Psoas muscle (tissue), 8 donors: ENCODE data around the gene SLX9. TPM values are rescaled to one million over a fixed set of nuclear protein-coding genes. Genes with fewer than 3 reads are reported as not detected.
A peak's percentile ranks its signal among the peaks of the same experiment; 100 is the strongest.

Source experiments
- ATAC-seq, 4 donors: fragments of 200-7000 bp; cut with Tn5 transposase; one replicate each; pipeline ENCODE4 v1.9.1; 2020; ENCODE audit warnings: moderate library complexity in 3 of 4, mild to moderate bottlenecking in 2 of 4
- DNase-seq, 2 donors: peaks; one replicate each; pipeline ENCODE4 v3.0.0-alpha.2; 2020
- H3K27ac ChIP-seq: fragments of 200-600 bp; one replicate; pipeline ENCODE4 v1.8.0; 2022
- H3K27me3 ChIP-seq, 3 donors: fragments of 200-600 bp in 1 of 3; one replicate each; pipeline versions ENCODE4 v1.6.1 to v1.8.0; 2013 to 2022; ENCODE audit warnings: low read length in 2 of 3, mild to moderate bottlenecking in 2 of 3, moderate library complexity in 1 of 3; ENCODE audit not compliant: insufficient read depth in 3 of 3
- H3K36me3 ChIP-seq, 2 donors: fragments of 200-600 bp in 1 of 2; one replicate each; pipeline versions ENCODE4 v1.6.1 to v1.8.0; 2013 to 2022; ENCODE audit warnings: low read depth in 1 of 2, mild to moderate bottlenecking in 1 of 2, moderate library complexity in 1 of 2; ENCODE audit not compliant: insufficient read depth in 1 of 2
- H3K4me1 ChIP-seq: fragments of 200-600 bp; one replicate; pipeline ENCODE4 v1.8.0; 2022
- H3K4me3 ChIP-seq: fragments of 200-600 bp; one replicate; pipeline ENCODE4 v1.8.0; 2022; ENCODE audit warnings: mild to moderate bottlenecking
- H3K9me3 ChIP-seq: fragments of 200-600 bp; one replicate; pipeline ENCODE4 v1.8.0; 2022
- WGBS, 3 donors: extraction: QIAGEN DNeasy Blood & Tissue Kit; methylation state at CpG; one replicate each; pipeline versions ENCODE4 v1.1.6 to v1.1.7; 2013; 5-methylcytosine and 5-hydroxymethylcytosine counted together
- intact Hi-C, 2 donors: fragments of 100-400 bp; cut with DNase I; formaldehyde crosslinking; loops; one replicate each; pipeline versions ENCODE4 v1.11.0 to v1.14.2; 2022
- polyA plus RNA-seq, 3 donors: library from polyadenylated mRNA; stranded (reverse); fragments of 200-250 nt; gene quantifications; one replicate each; pipeline ENCODE4 v1.2.3, GENCODE V29; 2013
- total RNA-seq, 4 donors: library from RNA; stranded (reverse); fragmentation: NEBNext Ultra II Directional in 2 of 4; extraction: Animal tissue kit (Norgen Biotek cat#: 25700) in 2 of 4; gene quantifications; one replicate each; pipeline versions ENCODE4 v1.2.1 to v1.2.4, GENCODE V29; 2021 to 2023
- TF ChIP-seq, protein P1 (sequence below): fragments of 200-600 bp; IDR thresholded peaks from one replicate; pipeline ENCODE4 v1.8.0; 2022; ENCODE audit warnings: antibody characterized with exemption
- donor health status: healthy with polysubstance abuse.
- donor health status: DM: no; HTN: no; CAD: no; lungs with moderate emphysema.
- donor health status: Bipolar disorder and iron deficiency.
- donor health status: healthy.
- donor health status: DM: yes; HTN: yes; CAD: no.
- donor health status: DM: no; HTN: no; CAD: no.
- donor health status: DM: no; HTN: no; CAD: no.
- donor health status: DM: yes; HTN: yes; CAD: no.

The SLX9 gene
- total and polyA plus RNA-seq, 7 donors, result 20.2 to 69.2 (median 30.1) TPM

DNA sequence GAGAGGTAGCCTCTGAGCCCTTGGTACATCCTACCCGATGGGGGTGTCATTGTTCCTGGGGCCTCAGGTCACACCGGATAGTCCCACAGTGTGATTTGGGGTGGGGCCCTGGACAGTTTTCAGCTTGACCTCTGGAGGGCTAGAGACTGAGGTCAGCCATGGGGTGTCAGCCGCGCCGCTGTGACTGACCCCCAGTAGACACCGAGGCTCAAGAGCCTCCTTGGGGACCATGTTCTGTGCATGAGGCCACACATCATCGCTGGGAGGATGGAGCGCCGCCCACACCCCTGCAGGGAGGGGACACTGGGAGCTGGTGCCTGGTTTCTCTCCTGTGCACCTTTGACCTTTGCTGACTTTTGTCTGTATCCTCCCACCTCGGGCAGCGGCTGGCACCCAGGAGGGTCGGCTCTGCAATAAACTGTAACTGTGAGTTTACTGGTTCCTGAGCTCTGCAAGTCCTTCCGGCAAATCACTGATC, 41.8 kb upstream of the SLX9 start:
- intact Hi-C loops, result no loop called here
- no peaks in the 10 kb centered on the region for H3K36me3 ChIP-seq

DNA sequence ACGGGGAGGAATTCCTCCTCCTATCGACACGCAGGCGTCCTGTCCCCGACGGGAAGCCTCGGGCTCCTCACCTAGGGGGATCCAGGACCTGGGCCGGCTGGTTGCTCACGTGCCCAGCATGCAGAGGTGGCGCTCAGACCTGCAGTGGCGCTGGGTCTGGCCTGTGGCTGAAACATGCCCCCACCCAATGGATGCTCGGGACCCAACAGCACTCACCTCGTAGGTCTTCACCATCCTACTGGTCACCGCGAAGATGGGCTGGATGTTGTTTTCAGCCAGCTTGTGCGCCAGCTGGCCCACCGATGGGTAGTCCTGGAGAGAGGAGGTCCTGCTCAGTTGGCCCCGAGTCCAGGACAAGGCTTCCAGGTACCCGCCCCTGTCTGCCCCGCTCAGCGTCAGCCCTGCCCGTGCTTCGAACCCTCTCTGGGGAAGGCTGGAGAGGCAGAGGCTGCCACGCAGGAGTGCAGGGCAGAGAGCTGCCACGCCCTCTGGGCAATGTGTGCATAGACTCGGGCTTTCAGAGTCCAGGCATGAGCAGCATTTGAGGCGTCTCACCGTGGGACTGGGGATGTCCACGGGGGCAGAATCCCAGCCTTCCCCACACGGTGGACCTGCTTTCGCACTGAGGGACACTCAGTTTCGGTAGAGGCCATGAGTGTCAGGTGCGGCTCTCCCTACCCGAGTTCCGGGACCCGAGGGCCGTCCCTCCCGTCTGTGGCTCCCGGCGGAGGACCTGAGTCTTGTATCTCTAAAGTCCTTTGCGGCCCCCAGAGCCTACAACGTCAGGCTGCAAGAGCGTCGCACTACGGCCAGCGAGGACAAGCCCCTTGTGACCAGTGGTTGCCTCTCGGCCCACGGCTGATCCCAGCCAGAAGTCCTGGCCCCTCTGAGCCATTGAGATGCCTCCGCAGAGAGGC, 40.7 kb upstream of the SLX9 start:
- peaks cover 0 to 17% (median 3%) of the 10 kb centered on the region in 3 donors for H3K27me3 ChIP-seq
- no peak overlapping the region for H3K4me3 ChIP-seq
- TF ChIP-seq, protein P1, sequence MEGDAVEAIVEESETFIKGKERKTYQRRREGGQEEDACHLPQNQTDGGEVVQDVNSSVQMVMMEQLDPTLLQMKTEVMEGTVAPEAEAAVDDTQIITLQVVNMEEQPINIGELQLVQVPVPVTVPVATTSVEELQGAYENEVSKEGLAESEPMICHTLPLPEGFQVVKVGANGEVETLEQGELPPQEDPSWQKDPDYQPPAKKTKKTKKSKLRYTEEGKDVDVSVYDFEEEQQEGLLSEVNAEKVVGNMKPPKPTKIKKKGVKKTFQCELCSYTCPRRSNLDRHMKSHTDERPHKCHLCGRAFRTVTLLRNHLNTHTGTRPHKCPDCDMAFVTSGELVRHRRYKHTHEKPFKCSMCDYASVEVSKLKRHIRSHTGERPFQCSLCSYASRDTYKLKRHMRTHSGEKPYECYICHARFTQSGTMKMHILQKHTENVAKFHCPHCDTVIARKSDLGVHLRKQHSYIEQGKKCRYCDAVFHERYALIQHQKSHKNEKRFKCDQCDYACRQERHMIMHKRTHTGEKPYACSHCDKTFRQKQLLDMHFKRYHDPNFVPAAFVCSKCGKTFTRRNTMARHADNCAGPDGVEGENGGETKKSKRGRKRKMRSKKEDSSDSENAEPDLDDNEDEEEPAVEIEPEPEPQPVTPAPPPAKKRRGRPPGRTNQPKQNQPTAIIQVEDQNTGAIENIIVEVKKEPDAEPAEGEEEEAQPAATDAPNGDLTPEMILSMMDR, result no peak
- intact Hi-C loops, result no loop called here
- DNase-seq, result peak in 1 of 2 donors; percentile 7
- no peaks in the 10 kb centered on the region for H3K4me1 ChIP-seq
- H3K36me3 ChIP-seq, result no peaks in the 10 kb centered on the region
- no peak for ATAC-seq
- no peak overlapping the region for H3K27ac ChIP-seq
- 75 to 78% (median 77%) methylated on average over 48 to 49 of the region's 49 CpGs for WGBS, 3 donors
- no peaks in the 10 kb centered on the region for H3K9me3 ChIP-seq

More for the DNA sequence above, 41.8 kb upstream of the SLX9 start:
- Histone ChIP-seq H3K4me1 (no peaks in the 10 kb centered on the region), H3K27me3 (peaks cover 0 to 17% (median 3%) of the 10 kb centered on the region in 3 donors), H3K4me3 (no peak overlapping the region), H3K9me3 (no peaks in the 10 kb centered on the region), H3K27ac (no peak overlapping the region)
- DNase-seq (peak in 1 of 2 donors; percentile 7), ATAC-seq (no peak)
- 69 to 72% (median 72%) methylated on average over 13 of the region's 13 CpGs for WGBS, 3 donors
- TF ChIP-seq, protein P1, result no peak

DNA sequence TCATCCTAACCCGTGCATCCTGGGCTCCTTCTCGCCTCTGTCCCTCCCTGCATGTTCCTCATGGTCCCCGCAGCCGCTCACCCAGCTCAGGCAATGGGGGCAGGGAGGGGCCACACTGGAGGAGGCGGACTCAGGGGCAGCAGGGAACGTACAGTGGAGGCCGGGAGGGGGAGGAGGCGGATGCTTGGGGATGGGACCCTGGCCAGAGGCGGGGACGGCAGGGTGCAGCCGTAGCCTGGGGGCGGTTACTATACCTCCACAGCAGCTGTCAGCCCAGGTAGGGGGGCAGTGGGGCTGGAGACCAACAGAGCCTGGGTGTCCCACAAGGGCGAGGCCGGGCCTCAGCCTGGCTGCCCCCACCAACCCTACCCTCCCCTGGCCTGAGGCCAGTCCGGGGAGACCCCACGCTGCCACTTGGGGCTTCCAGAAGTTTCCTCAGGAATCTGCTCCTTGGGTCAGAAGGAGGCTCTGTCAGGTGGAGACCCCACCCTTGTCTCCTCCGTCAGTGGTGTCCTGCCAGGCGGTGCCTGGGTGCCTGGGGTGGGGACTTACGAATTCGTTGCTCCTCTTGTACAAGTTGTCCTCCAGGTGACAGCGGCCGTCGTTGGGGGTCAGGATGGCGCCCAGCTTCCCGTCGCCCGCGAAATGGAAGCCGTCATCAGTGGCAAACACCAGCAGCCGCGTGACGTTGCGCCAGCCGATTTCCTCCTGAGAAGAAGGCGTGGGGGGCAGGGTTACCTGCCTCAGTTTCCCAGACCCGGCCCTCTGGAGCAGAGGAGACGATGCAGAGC, 39.9 kb upstream of the SLX9 start:
- TF ChIP-seq, protein P1, result no peak
- Histone ChIP-seq H3K4me3 (no peak overlapping the region), H3K27ac (no peak overlapping the region), H3K36me3 (no peaks in the 10 kb centered on the region), H3K27me3 (peaks cover 0 to 17% (median 0%) of the 10 kb centered on the region in 3 donors), H3K4me1 (no peaks in the 10 kb centered on the region), H3K9me3 (no peaks in the 10 kb centered on the region)
- 78 to 87% (median 85%) methylated on average over 33 to 37 of the region's 37 CpGs for WGBS, 3 donors
- peak in 1 of 2 donors; percentile 11 for DNase-seq
- no peak for ATAC-seq
- intact Hi-C loops, result no loop called here

DNA sequence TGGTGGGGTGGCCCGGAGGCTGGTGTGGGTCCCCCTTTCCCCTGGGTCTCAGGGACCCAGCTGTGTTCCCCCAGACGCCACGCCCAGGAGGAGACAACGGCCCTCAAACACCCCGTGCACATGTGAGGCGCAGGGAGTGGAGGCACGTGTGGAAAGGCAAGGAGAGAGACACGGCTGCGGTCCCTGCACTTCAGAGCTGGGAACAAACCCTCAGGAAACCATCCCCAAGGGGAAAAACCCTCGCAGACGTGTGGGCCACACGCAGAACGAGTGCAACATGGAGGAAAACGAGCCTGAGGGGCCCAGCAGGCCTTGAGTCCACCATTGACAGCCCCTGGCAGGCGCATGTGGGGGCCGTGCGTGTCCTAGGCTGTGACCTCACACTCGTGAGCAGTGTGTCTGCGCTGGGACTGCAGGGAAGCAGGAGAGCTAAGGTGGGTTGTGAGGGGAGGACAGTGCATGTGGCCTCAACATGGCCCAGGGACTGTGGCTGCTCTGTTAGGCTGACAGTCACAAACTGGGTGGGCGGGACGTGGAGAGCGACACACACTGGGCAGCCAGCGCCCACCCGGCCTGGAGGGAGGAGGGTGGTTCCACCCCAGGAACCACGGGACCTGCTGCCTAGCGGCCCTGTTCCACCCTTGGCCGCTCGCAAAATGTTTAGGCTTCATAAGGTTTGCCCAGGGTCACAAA, 39.1 kb upstream of the SLX9 start:
- DNase-seq, result peak in 1 of 2 donors; percentile 10
- Histone ChIP-seq H3K4me3 (no peak overlapping the region), H3K27me3 (peaks cover 0 to 17% (median 0%) of the 10 kb centered on the region in 3 donors), H3K9me3 (no peaks in the 10 kb centered on the region), H3K4me1 (no peaks in the 10 kb centered on the region), H3K36me3 (no peaks in the 10 kb centered on the region), H3K27ac (no peak overlapping the region)
- TF ChIP-seq, protein P1, result no peak
- no peak for ATAC-seq
- 85 to 87% (median 85%) methylated on average over 25 to 28 of the region's 28 CpGs for WGBS, 3 donors
- intact Hi-C loops, result no loop called here
